HG03575 (cell line): ENCODE data around the gene TMEM232.
"Not testable (repeated sequence)": the region's sequence is repeated elsewhere in the genome, so short reads cannot be mapped to it uniquely, and the experiment has no call there.

Experiments
- ATAC-seq: cut with Tn5 transposase; IDR thresholded peaks from one replicate; pipeline ENCODE4 v1.9.1; 2021; ENCODE audit not compliant: unreplicated experiment, insufficient number of reproducible peaks, low FRiP score; ENCODE audit errors: extremely low read depth

Gene TMEM232

DNA sequence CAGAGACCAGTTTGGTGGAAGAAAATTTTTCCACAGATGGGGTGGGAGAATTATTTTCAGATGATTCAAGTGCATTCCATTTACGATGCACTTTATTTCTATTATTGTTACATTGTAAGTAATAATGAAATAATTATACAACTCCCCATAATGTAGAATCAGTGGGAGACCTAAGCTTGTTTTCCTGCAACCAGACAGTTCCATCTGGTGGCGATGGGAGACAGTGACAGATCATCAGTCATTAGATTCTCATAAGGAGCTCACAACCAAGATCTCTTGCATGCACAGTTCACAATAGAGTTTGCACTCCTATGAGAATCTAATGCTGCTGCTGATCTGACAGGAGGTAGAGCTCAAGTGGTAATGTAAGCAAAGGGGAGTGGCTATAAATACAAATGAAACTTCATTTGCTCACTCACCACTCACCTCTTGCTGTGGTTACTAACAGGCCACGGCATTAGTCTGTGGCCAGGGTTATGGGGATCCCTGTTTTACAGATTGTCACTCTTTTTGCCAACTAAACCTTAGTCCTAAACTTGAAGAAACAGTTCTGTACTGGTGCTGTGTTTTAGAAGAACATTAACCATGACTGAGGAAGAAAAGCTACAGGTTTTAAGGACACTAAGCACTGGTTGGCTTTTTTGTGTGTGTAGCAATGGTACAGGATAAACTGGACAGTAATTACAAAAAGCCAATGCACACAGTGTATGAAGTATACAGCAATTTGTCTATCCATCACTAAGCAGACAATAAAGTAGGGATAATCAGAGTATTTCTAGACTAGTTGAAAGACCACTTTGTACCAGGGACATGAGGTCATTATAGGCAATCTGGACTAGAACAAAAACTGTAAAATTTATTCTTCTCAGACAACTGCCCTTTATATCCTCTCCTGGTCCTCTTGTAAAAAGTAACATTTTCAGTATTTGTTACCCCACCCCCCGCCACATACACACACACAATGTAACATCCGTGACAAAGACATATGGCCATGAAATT is 9.9 kb downstream of the TMEM232 start:
- ATAC-seq, result peak; percentile 61

GRCh38 chr5:110707260-110707844 is 19.1 kb downstream of the TMEM232 start:
- no peak for ATAC-seq

GRCh38 chr5:110705349-110705748 is 21.1 kb downstream of the TMEM232 start:
- no peak for ATAC-seq

- no peak for ATAC-seq
Measured at GRCh38 chr5:110703481-110703880, 23.0 kb downstream of the TMEM232 start.

DNA sequence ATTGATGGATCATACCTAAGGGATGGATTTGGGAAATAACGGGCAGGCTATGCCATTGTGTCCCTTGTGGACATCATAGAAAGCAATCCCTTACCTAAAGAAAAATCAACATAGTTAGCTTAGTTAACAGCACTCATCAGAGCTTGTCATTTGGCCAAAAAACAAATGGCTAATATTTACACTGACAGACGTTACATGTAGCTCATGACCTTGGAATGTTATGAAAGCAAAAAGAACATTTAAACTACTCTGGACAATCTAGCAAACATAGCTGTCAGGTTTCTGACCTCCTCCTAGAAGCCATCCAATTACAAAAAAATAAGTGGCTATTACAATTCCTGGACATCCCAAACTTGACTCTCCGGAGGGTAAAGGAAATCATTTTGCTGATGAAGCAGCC is 23.8 kb downstream of the TMEM232 start:
- no peak for ATAC-seq

DNA sequence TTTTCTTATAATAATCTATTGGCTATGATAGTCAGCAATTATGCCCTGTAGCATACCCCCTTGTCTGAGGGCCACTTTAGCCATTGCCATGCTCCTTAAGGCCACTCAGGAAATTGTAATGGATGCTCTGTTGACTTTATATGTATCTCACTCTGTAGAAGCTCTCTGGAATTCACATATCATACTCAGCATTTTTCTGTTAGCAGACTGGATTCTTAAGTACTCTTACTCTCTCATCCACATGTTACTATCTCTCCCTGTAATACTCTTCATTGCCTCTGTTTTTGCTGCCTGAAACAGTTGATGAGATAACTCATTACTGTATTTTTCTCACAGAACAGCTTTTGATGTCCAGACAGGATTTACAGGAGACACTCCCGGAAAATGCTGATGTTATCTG is 24.2 kb downstream of the TMEM232 start:
- ATAC-seq, result no peak

- not testable (repeated sequence) for ATAC-seq
Measured at GRCh38 chr5:110692669-110693068, 33.8 kb downstream of the TMEM232 start.

GRCh38 chr5:110690587-110690986 is 35.9 kb downstream of the TMEM232 start:
- not testable (repeated sequence) for ATAC-seq

DNA sequence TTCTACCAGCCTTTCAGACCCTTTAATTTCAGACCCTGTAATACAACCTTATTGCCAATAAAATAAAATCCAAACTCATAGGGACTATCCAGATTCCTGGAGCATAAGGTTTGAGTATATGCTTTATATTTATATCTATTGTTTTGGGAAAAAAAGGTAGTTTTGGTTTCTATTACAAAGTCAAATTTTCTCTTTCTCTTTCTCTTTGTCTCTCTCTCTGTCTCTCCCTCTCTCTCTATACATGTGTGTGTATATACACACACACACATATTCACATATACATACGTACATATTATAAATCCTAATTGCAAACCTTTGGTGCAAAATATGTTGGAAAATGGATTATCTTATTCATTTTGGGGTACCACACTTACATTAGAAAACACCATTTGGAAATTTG is 39.0 kb downstream of the TMEM232 start:
- no peak for ATAC-seq

DNA sequence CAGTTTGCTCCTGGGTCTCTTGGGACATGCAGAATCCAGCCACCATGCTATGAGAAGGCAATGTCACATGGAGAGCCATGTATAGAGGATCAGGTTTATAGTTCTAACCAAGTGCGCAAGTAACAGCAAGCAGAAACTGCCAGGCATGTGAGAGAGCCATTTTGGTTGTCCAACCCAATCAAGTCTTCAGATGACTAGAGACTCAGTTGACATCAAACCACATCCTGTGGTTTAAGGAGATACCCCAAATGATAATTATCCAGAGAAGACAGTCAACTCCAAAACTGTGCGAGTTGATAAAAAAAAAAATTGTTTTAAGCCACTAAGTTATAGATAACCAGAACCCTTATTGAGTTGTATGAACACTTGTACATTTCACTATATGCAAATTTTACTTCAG is 40.2 kb downstream of the TMEM232 start:
- ATAC-seq, result no peak

DNA sequence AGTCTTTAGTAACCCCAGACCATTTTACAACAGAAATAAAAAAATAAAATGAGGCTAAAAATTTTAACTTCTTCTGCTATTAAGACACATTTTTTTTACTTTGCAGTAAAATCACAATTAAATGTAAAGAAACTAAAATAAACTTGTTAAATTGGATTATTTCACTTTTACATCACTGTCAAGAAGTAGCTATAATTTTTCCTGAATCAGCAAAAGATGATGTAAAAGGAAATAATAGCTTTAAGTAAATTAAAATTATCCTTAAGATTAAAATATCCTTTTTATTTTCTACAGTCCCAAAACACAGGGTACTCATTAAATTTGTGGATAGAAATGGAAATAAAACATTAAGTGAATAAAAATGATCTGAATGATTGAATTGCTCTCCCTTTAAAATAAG is 44.5 kb downstream of the TMEM232 start:
- ATAC-seq, result no peak

GRCh38 chr5:110681109-110681508 is 45.4 kb downstream of the TMEM232 start:
- no peak for ATAC-seq

DNA sequence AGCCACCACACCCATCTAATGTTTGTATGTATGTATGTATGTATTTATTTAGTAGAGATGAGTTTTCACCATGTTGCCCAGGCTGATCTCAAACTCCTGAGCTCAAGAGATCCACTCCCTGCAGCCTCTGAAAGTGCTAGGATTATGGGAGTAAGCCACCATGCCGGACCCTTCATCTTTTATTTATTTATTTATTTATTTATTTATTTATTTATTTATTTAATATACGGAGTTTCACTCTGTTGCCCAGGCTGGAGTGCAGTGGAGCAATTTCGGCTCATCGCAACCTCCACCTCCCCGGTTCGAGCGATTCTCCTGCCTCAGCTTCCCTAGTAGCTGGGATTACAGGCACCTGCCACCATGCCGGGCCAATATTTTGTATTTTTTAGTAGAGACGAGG is 49.9 kb downstream of the TMEM232 start:
- ATAC-seq, result not testable (repeated sequence)

DNA sequence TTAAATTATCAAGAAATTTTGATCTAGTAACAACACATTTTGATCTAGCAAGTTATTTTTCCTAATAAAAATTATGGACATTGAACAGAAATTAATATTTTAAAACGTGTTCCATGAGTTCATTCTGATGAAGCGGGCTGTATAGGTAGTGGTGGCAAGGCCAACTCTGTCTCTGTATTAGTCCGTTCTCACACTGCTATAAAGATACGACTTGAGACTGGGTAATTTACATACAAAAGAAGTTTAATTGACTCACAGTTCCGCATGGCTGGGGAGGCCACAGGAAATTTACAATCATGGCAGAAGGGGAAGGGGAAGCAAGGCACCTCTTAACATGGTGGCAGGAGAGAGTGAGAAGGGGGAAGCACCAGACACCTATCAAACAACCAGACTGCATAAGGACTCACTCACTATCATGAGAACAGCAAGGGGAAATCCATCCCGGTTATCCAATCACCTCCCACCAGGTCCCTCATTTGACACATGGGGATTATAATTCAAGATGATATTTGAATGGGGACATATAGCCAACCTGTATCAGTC is 61.2 kb downstream of the TMEM232 start:
- ATAC-seq, result no peak

GRCh38 chr5:110663525-110663924 is 62.9 kb downstream of the TMEM232 start:
- ATAC-seq, result peak; percentile 69

DNA sequence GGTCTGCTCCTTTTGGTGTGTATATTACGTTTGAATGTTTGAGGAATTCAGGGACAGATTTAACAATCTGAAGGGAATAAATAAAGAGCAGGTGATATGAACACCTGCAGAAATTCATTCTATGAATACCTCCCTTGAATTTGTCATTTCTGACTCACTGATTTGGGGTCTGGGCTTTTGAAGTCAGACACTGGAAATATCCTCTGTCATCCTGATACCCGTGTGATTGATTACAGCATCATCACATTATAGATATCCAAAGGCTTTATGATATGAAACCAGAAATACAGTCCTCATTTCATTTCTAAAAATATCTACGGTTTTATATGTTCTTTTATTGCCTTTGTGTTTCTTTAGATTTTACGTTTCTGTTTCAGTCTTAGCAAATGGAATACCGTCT is 68.5 kb downstream of the TMEM232 start:
- no peak for ATAC-seq

DNA sequence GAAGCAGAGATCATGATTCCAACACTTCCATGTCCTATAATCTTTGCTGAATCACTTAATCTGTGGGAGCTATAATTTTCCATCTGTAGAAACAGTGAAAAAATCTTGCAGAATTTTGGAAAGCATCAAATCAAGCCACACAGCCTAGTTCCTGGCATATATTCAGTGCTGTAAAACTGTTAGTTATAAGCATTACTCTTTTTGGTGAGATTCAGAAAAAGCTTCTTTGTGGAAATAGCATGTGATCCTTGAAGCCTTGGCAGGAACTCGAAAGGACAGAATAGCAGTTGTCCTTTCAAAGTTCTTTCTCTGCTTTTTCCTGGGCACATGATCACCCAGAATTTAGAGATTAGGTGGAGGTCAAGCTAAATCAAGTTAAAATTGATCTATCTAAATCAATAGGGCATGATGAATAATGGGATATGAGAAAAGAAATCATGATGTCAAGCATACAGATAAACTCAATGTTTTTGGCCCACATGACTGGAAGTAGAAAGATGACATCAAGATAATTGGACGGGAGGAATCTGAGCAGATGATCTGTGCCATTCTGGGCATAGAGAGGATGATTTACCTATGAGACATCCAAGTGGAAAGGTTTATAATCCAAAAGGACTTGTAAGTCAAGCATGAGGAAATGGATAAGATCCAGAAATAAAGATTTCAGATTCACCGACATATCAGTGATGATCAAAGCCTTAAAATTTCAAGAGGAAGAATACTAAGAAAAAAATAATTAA is 73.1 kb downstream of the TMEM232 start:
- ATAC-seq, result no peak

DNA sequence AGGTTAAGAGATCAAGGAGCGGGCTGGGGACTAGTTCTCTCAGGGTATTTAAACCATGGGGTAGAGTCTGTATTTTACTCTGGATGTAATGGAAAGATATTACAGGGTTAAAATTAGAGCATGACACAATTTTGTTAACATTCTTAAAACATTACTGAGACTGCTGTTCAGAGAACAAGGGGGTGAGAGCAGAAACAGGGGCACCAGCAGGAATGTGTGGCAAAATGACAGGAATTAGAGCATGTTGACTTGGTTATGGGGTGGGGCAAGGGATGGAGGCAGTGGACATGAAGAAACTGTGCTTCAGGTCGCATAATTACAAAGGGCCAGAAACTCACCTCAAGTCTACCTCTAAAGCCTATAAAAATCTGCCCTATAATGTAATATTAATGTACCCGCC is 75.0 kb downstream of the TMEM232 start:
- no peak for ATAC-seq

DNA sequence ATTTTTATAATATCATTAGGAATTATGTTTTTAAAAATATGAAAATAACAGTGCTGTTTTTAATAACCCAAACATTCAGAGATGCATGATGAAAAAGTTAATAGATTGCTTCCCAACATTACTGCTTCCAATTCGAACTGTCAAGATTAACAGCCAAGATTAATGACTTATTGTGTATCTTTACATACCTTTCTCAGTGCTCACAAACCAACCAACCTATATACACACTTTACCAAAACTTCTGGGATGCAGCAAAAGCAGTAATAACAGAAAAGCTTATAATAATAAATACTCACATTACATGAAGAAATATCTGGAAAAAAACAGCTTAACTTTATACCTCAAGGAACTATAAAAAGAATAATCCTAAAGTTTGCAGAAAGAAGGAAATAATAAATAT is 82.1 kb downstream of the TMEM232 start:
- no peak for ATAC-seq
